ENCODE data around the gene FAM131B.

- TF ChIP-seq CTCF (IDR thresholded peaks at IDR 0.05; ENCODE audit: poor library complexity) (no peak), EZH2 (IDR thresholded peaks at IDR 0.05; ENCODE audit: borderline replicate concordance) (no peak)
Measured at GRCh38 chr7:143327903-143328302, 34.6 kb downstream of the FAM131B start.

Measured in hepatocyte (in vitro differentiated cells).